ENCODE results near the gene TEAD2. TPM values are rescaled to one million over a fixed set of nuclear protein-coding genes. Genes with fewer than 3 reads are reported as not detected.

The TEAD2 gene
- total and polyA plus RNA-seq, 9 of the 15 experiments (the other 6 are each of a cell fraction or from before 2014, with no cell fraction given) = 1.6 to 27.0 (median 13.9) TPM

DNA sequence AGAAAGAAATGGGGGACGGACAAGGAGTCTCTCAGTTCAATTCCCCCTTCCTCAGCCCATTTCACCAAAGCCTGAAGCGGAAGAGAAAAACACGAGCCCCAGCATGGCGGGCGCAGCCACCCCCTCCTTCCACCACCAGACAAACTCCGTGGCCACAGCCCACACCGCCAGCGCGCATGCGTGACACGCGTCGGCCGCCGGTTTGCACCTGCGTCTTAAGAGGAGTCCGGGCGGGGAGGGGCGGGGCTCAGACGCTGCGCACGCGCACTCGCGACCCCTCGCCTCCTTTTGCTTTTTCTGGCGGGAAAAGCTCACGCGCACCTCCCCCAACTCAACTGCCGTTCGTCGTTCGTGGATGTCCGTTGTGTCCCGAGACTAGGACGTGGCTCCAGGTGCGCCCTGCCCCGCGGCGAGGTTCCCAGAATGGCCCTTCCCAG, 25.7 kb upstream of the TEAD2 start, which contains the start of gene KASH5 (continued):
- TF ChIP-seq ZNF696 (CRISPR knock-in tag; conservative IDR thresholded peaks at IDR 0.05) (no peak), ETV5 (CRISPR knock-in tag; IDR thresholded peaks at IDR 0.05; ENCODE audit: low read depth) (no peak), ZNF644 (tag; IDR thresholded peaks at IDR 0.05; ENCODE audit: low read depth) (no peak), NBN (IDR thresholded peaks at IDR 0.05; ENCODE audit: low read depth) (no peak), NFYB (IDR thresholded peaks at IDR 0.05; ENCODE audit: extremely low read depth, insufficient read length) (no peak), HDAC2 (IDR thresholded peaks at IDR 0.05) (no peak), ILK (tag; IDR thresholded peaks at IDR 0.05; ENCODE audit: borderline replicate concordance, low read depth) (no peak), ZNF347 (CRISPR knock-in tag; IDR thresholded peaks at IDR 0.05; ENCODE audit: low read depth) (no peak), CBX5 (IDR thresholded peaks at IDR 0.05; ENCODE audit: borderline replicate concordance, low read depth) (no peak), RBM14 (IDR thresholded peaks at IDR 0.05; ENCODE audit: borderline replicate concordance, insufficient read depth, low read depth, low read length) (no peak), ZKSCAN3 (CRISPR knock-in tag; IDR thresholded peaks at IDR 0.05) (no peak), HIVEP1 (CRISPR knock-in tag; IDR thresholded peaks at IDR 0.05) (no peak), CCAR2 (IDR thresholded peaks at IDR 0.05; ENCODE audit: low read depth, low read length) (no peak), CBX3 (IDR thresholded peaks at IDR 0.05; ENCODE audit: borderline replicate concordance in 1 of 2, low read length in 2 of 2) (no peak), ZNF830 (CRISPR knock-in tag; IDR thresholded peaks at IDR 0.05) (no peak), NUFIP1 (IDR thresholded peaks at IDR 0.05; ENCODE audit: partially characterized antibody) (no peak), ZNF239 (CRISPR knock-in tag; IDR thresholded peaks at IDR 0.05) (no peak)
- TF ChIP-seq, protein P1, sequence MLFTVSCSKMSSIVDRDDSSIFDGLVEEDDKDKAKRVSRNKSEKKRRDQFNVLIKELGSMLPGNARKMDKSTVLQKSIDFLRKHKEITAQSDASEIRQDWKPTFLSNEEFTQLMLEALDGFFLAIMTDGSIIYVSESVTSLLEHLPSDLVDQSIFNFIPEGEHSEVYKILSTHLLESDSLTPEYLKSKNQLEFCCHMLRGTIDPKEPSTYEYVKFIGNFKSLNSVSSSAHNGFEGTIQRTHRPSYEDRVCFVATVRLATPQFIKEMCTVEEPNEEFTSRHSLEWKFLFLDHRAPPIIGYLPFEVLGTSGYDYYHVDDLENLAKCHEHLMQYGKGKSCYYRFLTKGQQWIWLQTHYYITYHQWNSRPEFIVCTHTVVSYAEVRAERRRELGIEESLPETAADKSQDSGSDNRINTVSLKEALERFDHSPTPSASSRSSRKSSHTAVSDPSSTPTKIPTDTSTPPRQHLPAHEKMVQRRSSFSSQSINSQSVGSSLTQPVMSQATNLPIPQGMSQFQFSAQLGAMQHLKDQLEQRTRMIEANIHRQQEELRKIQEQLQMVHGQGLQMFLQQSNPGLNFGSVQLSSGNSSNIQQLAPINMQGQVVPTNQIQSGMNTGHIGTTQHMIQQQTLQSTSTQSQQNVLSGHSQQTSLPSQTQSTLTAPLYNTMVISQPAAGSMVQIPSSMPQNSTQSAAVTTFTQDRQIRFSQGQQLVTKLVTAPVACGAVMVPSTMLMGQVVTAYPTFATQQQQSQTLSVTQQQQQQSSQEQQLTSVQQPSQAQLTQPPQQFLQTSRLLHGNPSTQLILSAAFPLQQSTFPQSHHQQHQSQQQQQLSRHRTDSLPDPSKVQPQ (CRISPR knock-in tag; IDR thresholded peaks at IDR 0.05; ENCODE audit: borderline replicate concordance) = no peak
- TF ChIP-seq, protein P2, sequence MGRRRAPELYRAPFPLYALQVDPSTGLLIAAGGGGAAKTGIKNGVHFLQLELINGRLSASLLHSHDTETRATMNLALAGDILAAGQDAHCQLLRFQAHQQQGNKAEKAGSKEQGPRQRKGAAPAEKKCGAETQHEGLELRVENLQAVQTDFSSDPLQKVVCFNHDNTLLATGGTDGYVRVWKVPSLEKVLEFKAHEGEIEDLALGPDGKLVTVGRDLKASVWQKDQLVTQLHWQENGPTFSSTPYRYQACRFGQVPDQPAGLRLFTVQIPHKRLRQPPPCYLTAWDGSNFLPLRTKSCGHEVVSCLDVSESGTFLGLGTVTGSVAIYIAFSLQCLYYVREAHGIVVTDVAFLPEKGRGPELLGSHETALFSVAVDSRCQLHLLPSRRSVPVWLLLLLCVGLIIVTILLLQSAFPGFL (CRISPR knock-in tag; IDR thresholded peaks at IDR 0.05) = no peak
- TF ChIP-seq, protein P3, sequence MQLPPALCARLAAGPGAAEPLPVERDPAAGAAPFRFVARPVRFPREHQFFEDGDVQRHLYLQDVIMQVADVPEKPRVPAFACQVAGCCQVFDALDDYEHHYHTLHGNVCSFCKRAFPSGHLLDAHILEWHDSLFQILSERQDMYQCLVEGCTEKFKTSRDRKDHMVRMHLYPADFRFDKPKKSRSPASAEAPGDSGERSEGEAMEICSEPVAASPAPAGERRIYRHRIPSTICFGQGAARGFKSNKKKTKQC (CRISPR knock-in tag; IDR thresholded peaks at IDR 0.05) = no peak
- TF ChIP-seq, protein P4, sequence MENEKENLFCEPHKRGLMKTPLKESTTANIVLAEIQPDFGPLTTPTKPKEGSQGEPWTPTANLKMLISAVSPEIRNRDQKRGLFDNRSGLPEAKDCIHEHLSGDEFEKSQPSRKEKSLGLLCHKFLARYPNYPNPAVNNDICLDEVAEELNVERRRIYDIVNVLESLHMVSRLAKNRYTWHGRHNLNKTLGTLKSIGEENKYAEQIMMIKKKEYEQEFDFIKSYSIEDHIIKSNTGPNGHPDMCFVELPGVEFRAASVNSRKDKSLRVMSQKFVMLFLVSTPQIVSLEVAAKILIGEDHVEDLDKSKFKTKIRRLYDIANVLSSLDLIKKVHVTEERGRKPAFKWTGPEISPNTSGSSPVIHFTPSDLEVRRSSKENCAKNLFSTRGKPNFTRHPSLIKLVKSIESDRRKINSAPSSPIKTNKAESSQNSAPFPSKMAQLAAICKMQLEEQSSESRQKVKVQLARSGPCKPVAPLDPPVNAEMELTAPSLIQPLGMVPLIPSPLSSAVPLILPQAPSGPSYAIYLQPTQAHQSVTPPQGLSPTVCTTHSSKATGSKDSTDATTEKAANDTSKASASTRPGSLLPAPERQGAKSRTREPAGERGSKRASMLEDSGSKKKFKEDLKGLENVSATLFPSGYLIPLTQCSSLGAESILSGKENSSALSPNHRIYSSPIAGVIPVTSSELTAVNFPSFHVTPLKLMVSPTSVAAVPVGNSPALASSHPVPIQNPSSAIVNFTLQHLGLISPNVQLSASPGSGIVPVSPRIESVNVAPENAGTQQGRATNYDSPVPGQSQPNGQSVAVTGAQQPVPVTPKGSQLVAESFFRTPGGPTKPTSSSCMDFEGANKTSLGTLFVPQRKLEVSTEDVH (IDR thresholded peaks at IDR 0.05; ENCODE audit: low read depth, partially characterized antibody) = peak; percentile 92
- TF ChIP-seq, protein P5, sequence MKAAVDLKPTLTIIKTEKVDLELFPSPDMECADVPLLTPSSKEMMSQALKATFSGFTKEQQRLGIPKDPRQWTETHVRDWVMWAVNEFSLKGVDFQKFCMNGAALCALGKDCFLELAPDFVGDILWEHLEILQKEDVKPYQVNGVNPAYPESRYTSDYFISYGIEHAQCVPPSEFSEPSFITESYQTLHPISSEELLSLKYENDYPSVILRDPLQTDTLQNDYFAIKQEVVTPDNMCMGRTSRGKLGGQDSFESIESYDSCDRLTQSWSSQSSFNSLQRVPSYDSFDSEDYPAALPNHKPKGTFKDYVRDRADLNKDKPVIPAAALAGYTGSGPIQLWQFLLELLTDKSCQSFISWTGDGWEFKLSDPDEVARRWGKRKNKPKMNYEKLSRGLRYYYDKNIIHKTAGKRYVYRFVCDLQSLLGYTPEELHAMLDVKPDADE (conservative IDR thresholded peaks at IDR 0.05; ENCODE audit: control insufficient read depth, low read depth, low read length) = no peak

Measured in K562 (cell line).